NOMO-1 treated with dmso at 0.1 percent for 144 hours (cell line): ENCODE results near the gene EFS.

Source experiments
- DNase-seq: peaks from one replicate; lab custom pipeline; 2025; ENCODE audit not compliant: unreplicated experiment; lab: John Stamatoyannopoulos, UW

EFS gene

DNA sequence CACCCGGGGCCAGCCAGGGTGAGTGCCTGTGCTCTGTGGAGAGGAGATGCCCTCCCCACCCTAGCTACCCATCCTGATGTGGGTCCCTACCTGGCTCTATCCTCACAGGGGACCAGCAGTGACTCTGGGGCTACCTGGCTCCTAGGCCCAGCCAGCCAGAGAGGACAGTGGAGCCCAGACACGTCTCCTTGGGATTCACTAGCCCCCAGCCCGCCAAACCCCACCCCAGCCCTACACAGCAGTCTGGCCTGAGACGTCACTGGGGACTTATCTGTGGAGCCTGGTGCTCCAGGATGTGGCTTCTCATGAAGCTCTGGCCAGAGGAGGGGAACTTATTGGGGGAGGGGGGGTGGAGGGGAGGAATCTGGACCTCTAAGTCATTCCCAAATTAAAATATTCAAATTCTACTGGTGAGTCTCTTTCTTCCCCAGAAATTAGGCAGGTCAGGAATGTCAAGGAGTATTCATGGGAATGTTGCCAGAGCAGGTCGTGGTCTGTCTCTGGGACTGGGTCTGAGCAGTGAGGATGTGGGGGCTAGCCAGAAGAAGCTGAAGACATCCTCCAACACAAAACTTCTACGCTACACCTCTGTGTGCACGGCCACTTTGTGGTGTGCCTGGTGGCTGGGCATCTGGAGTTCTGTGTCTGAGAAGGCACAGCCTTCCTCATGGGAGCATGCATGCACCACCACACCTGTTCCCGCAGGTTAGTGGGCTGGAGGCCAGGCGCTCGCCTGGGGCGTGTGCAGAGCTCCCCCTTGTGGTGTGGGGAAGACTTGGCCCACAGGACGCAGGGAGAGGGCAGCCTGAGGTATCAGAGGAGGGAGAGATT is 14.6 kb upstream of the EFS start:
- no peak for DNase-seq

- DNase-seq: no peak
Observed at GRCh38 chr14:23378612-23379220, 13.7 kb upstream of the EFS start.

DNA sequence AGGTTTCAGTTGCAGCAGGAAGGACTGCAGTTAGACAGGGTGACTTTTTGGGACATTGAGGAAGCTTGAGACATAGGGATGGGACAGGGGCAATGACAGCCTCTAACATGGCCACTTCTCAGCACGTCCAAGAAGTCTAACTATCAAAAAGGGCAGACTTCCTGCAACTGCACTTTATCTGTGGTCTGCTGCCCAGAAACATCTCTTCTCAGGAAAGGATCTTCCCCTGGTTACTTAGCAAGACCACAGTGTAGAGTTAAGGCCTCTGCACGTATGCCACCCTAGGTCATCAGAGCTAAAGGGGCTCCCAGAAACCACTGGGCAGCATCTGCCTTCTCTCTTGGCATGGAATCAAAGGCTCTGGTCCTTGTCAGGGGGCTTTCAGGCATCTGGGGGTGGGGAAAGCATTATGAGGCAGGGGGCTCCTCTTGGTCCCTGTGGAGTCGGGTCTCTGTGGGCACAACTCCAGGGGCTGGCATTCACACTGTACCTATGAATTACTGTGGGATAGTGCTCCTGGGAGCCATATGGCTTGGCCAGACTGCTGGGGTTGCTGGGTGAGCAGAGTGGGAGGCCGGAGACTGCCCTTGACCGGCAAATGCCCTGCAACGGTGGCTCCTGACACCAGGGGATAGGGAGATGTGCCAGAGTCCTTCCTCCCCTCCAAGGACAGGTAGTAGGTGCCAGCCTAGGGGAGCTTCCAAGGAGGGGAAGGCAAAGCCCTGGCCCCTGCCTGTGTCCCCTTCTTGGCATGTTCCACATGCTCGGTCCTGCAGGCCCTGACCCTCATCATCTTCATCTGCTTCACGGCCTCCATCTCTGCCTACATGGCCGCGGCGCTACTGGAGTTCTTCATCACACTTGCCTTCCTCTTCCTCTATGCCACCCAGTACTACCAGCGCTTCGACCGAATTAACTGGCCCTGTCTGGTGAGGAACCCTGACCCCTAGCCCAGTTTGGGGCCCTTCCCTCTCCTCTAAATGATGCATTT is 12.9 kb upstream of the EFS start:
- DNase-seq: no peak

DNA sequence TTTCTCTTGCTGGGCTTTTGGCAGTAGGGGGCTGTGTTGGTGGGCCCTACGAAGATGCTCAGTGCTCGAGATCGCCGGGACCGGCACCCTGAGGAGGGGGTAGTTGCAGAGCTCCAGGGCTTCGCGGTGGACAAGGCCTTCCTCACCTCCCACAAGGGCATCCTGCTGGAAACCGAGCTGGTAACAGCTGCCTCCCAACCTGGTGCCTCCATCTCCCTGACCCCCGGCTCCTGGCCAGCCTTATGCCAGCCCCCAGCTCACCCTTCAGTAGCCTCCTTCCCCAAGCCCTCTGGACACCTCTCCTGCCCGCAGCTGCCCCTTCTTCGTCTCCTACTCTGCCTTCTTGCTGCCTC is 12.2 kb upstream of the EFS start:
- DNase-seq: no peak

GRCh38 chr14:23376482-23377197 is 11.7 kb upstream of the EFS start, which contains the start of gene CMTM5:
TSS of gene CMTM5 (plus strand) at chr14:23377046. CDS start at chr14:23377252, 206 bp downstream.
- no peak for DNase-seq

DNA sequence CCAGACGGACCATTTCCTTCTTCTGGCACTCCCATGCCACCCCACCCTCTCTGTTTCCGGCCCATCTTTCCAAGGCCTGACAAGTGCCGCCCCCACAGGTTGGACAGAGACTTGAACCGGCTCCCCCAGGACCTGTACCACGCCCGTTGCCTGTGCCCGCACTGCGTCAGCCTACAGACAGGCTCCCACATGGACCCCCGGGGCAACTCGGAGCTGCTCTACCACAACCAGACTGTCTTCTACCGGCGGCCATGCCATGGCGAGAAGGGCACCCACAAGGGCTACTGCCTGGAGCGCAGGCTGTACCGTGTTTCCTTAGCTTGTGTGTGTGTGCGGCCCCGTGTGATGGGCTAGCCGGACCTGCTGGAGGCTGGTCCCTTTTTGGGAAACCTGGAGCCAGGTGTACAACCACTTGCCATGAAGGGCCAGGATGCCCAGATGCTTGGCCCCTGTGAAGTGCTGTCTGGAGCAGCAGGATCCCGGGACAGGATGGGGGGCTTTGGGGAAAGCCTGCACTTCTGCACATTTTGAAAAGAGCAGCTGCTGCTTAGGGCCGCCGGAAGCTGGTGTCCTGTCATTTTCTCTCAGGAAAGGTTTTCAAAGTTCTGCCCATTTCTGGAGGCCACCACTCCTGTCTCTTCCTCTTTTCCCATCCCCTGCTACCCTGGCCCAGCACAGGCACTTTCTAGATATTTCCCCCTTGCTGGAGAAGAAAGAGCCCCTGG is 10.7 kb upstream of the EFS start:
- no peak for DNase-seq

DNA sequence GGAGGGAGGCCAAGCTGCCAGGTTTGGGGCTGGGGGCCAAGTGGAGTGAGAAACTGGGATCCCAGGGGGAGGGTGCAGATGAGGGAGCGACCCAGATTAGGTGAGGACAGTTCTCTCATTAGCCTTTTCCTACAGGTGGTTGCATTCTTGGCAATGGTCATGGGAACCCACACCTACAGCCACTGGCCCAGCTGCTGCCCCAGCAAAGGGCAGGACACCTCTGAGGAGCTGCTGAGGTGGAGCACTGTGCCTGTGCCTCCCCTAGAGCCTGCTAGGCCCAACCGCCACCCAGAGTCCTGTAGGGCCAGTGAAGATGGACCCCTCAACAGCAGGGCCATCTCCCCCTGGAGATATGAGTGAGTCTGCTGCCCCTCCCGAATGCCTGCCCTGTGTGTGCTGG is 8.1 kb upstream of the EFS start:
- no peak for DNase-seq

DNA sequence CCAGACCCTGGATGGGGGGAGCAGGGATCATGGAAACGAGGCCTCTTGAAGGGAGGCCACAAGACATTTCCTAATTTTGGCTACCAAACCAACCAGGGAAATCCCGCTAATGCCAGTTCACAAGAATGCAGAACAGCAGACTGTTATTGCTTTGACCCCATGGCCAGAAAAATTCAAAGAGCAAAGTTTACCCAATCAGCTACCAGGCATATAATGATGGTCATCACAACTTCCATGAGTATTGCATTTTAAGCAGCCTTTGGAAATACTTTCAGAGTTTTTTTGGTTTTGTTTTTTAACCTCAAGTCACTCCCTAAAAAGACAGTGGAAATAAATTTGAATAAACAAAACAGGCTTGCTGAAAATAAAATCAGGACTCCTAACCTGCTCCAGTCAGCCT is 7.5 kb upstream of the EFS start, which contains the start of gene IL25:
Gene IL25 (plus strand): TSS at position 301 of the 400 bp plus-strand sequence.
- DNase-seq: no peak

DNA sequence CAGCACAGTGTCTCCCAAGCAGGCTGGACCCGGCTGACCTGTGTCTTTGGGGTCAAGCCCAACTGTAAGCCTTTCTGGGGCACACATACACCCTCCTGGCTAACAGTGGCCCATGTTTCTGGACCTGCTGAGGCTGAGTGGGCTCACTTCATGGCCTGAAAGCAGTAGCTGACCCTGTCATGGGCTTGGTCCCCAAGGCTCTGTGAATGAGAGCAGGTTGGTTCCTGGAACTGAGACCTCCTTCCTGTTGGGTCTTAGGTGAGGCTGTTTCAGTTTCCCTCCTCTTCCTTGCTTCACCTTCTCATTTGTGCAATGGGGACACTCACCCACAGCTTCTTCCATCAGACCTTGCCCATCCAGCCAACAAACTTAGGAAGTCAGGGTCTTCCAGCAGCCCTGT is 6.9 kb upstream of the EFS start:
- DNase-seq: no peak

DNA sequence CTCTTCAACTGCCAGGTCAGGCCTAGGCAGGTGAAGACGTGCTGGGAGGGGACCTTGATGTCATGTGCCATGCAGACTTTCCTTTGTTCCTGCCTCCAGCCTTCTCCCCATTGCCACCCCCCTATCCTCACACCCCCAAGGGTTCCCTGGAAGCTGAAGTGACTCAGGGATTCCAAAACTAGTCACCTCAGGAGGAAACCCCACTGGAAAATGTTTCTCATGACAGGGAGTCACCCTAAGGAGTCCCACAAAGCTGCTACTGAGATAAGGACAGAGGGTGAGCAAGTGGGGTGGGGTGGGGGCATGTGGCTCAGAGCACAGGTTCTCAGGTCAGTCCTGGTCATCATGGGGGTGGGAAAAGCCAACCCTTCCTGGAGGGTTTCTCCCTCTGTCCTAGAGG is 5.2 kb upstream of the EFS start:
- no peak for DNase-seq

DNA sequence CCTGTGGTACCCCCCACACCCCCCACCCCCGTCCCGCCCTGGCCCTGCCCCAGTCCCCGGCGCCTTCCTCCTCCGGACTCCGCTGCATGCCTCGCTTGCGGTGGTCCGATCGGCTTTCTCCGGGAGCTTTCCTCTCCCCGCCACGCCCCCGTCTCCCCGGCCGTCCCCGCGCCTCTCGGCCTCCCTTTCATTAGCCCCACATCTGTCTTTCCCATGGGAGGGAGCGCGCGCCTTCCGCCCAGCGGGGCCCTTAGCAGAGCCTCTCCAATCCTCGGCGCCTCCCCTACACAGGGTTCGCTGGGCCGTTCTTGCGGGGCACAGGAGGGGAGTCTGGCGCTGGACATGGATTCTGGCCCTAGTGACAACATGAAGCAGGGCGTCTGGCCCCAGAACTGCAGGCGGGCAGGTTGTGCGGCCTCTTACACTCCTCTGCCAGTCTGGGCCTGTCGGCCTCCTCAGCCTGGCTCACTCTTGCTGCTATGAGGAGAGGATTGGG is 1.5 kb upstream of the EFS start:
- DNase-seq: no peak

GRCh38 chr14:23365732-23366425 is 907 bp upstream of the EFS start:
- no peak for DNase-seq

DNA sequence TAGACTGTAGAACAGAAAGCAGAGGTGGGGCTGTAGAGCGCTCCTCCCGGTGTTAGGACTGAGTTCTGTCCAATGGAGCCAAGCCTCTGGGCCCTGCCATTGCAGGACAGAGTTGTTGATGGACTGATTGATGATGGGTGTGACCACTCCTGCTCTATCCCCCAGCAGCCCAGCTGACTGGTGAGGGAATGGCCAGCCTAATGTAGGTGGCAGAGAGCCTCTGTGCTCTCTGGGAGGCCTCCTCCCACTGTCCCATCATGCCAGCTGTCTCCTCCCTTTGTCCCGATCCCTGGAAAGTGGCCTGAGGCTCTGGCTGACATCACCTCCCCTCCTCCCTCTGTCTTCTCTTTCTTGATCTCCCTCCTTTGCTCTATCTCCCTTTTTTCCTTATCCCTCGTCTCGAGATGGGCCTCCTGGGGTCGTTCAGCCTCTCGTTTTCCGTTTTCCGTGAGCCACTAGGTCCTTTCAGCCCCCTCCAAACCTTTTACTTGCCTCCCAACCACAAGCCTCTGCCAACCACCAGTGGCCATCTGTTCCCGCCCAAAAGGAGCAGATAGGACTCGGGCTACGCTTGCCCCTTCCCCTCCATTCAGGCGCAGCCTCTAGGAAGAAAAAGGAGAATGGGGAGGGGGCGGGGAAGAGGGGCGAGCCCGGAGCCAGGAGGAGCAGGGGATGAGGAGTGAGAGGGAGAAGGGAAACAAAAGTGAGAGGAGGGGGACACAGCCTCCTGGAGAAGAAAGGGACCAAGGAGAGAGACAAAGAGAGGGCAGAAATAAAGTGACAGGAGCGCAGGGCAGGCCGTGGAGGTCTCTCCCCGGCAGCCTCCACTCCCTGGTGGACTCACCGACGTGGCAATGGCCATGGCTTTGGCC is 572 bp downstream of the EFS start:
- DNase-seq: no peak

- DNase-seq: no peak
Observed at GRCh38 chr14:23362200-23362599, 2.8 kb downstream of the EFS start.

GRCh38 chr14:23361763-23362162 is 3.2 kb downstream of the EFS start:
- no peak for DNase-seq

- no peak for DNase-seq
Observed at GRCh38 chr14:23361320-23361719, 3.7 kb downstream of the EFS start.

DNA sequence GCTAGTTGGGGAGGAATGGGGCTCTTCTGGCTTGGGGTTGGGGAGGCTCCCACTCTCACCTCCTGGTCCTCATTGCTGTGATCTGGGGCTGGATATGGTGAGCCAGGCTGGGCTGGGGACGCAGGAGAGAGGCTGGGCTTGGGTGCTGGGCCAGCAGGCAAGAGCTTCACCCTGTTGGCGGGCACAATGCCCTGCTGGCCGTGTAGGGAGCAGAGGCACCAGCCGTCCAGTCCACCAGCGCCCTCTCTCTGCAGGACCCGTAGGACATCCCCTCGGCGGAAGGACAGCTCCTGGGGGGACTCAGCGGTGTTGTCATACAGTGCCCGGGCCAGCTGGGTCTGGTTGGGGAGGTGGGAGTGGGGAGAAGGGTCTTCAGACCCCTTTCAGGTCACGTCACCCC is 4.5 kb downstream of the EFS start:
- no peak for DNase-seq

DNA sequence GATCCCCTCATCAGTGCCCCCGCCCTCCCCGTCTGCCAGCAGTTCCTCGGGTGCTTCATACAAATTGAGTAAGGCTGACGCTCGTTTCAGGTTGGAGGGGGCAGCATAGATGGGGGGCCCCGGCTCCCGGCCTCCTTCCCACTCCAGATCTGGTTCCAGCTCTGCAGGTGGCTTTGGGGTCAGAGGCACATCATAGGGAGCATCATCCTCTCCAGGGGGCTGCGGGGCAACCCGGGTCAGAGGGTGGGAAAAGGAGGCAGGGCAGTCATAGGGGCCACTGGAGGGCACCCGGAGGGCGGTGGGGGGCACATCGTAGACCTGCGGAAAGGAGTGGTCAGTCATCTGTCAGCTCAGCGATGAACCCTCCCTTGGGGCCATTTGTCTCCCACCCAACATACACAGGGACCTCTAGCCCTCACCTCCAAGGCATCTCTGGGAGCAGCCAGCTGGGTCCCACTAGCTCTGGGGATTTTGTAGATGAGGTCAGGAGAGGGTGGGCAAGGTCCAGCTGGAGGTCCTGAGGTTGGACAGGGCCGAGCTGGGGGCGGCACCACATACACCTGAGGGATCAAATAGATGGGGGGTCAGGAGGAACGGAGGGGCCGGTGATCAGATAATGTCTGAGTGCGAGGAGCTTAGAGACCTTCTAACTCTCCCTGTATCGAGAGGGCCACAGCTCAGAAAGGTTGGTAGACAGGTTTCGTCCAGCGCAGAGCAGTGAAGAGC is 5.1 kb downstream of the EFS start:
- DNase-seq: no peak
